KBM-7 (cell line): ENCODE measurements around the gene ZNF106.

ENCODE experiments used
- DNase-seq: peaks from one replicate; pipeline ENCODE4 v3.0.0-alpha.2; 2015
- in situ Hi-C: fragments of 300-500 bp; cut with MboI; formaldehyde crosslinking; loops from 2 replicates; pipeline ENCODE4 v1.14.3; 2020; ENCODE audit warnings: low sequenced_read_pairs, low pct_unique_long_range_greater_than_20kb, mixed read lengths

The ZNF106 gene

DNA sequence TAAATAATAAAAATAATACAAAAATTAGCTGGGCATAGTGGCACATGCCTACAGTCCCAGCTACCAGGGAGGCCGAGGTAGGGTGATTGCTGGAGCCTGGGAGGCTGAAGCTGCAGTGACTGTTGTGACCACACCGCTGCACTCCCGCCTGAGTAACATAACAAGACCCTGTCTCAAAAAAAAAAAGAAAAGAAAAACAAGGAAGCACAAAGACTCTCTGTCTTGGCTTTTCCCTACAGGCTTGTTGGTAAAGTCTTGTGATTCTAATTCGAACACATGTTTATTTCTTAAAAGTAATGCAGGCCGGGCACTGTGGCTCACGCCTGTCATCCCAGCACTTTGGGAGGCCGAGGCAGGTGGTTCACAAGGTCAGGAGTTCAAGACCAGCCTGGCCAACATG lies 71.6 kb downstream of the ZNF106 start:
- in situ Hi-C loops = no loop called here

DNA sequence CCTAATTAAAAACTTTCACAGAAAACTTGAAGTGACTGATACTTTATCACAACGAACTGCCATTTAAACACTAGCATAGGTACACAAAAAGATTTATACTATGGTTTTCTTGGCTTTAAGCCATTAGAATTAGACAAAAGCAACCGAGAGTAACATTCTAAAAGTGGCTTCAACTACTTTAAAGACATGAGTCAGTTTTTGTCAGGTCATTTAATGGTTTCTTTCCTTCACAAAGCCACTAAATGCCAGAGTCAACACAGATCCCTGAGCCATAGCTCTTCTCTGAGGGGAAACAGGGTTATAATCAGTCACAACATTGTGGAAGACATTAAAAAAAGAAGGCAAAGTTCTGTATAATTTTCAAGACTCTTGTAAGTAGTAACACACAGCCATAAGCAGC lies 77.0 kb downstream of the ZNF106 start:
- no peak for DNase-seq
- in situ Hi-C loops = no loop called here

More for the DNA sequence above, 71.6 kb downstream of the ZNF106 start:
- DNase-seq = no peak

DNA sequence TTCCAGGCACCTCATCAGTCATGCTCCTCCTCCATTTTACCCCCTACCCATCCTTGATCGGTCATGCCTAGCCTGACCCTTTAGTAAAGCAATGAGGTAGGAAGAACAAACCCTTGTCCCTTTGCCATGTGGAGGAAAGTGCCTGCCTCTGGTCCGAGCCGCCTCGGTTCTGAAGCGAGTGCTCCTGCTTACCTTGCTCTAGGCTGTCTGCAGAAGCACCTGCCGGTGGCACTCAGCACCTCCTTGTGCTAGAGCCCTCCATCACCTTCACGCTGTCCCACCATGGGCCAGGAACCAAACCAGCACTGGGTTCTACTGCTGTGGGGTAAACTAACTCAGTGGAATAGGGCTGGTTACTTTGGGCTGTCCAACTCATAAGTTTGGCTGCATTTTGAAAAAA lies 79.1 kb downstream of the ZNF106 start:
- no peak for DNase-seq
- in situ Hi-C loops = no loop called here

DNA sequence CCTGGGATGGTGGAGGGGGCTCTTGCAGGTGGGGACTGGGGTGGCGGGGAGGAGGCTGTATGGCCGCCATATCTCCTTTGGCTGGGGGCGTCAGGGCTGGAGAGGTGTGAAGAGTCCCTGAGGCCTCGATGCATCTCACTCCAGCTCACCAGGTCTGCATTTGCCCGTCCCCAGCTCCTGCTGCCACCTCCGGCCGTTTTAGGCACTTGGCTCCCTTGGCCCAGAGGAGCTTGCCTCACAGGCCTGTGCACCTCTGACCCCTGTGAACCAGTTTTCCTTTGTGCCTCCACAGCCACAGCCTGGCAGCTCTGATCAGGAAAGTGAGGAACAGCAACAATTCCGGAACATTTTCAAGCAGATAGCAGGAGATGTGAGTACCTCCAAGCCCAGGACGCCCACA lies 81.9 kb downstream of the ZNF106 start:
- DNase-seq = no peak

DNA sequence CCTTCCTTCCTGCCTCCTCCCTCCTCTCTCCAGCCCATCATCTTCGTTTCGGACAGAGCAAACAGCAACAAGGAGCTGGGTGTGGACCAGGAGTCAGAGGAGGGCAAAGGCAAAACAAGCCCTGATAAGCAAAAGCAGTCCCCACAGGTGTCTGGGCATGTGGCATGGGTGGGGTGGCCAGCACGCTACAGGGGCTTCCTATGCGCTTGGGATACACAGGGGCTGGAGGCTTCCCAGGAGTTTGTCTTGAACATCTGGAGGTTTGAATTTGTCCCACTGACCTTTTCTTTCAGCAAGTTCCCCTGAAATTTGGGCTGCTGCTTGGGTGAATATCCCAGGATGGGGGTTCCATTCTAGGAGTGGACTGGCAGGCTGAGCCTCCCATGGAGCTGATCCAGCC lies 82.8 kb downstream of the ZNF106 start:
- in situ Hi-C loops = no loop called here
- DNase-seq = no peak

More for the DNA sequence above, 81.9 kb downstream of the ZNF106 start:
- in situ Hi-C loops = no loop called here

DNA sequence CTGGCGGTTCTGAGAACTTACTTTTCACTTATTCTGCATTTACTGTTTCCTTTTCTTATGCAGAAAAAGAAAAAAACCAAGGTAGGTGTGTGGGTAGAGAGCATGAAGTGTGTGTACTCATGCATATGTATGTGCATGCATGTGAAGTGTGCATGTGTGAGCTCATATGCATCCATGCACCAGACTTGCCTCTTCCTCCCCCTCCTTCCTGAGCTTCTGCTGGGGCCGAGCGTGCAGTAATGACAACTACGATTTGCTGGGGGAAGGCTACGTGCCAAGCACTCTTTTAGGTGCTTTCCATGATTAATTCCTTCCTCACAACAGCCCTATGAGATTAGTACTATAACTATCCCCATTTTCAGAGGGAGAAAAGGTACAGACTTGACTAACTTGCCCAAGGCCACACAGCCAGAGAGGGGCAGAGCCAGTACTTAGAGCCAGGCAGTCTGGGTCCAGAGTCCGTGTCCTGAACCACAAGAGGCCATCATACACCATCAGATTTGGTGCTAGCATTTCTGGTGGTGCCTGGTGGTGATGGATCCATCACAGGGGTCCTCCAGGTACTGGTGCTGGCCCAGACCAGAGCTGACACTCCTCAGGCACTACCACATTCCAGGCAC lies 85.0 kb downstream of the ZNF106 start:
- DNase-seq = no peak
- in situ Hi-C loops = no loop called here

DNA sequence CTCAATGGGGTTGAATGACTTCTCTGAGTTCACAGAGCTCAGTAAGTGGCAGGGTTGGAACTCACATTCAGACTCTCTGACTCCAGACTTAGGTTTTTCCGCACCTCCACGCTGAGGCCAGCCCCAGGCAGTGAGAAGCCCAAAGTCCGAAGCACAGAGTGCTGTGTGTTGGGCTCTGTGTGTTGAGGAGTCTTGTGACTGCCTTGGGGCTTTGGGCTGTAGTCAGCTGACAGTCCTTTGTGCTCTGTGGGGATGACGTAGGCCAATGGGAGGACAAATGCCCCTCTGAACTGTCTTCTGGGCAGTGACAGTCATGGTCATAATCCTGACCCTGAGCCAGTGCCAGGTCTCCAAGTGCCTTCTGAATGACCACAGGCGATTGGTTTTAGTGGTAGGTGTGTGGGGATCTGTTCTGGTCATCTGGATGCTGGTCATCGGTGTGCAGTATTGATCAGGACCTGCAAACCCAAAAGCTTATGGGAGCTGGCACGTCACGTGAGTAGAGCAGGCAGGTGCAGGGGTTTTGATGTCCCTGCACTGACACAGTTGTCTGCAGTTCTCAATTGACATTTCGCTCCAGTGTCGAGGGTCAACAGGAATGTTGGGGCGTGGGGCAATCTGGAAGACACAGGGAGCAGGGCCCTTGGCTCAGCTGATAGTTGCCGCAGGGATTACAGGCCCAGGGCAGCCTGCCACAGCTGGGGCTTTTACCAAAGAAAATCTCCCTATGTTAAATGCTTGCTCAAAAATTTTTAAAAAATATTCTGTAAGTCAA lies 86.3 kb downstream of the ZNF106 start:
- no peak for DNase-seq

DNA sequence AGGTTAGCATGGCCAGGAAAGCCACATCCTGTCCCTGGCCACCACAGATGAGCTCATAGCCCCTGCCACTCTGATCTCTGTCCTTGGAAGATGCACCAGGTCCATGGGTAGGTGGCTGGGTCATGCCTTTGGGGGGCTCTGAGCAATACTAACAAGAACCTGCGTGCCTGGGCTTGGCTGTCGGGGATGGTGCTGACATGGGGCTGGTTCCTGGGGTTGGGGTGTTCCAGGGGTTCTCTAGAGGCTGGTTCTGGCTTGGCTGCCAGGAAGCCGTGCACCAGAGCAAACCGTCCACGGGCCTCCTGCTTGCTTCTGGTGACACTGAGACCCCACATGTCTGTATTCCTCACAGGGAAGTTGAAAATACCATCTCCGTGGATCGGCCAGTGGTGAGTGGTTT lies 87.6 kb downstream of the ZNF106 start:
- no peak for DNase-seq
- in situ Hi-C loops = no loop called here

More for the DNA sequence above, 86.3 kb downstream of the ZNF106 start:
- in situ Hi-C loops = no loop called here

DNA sequence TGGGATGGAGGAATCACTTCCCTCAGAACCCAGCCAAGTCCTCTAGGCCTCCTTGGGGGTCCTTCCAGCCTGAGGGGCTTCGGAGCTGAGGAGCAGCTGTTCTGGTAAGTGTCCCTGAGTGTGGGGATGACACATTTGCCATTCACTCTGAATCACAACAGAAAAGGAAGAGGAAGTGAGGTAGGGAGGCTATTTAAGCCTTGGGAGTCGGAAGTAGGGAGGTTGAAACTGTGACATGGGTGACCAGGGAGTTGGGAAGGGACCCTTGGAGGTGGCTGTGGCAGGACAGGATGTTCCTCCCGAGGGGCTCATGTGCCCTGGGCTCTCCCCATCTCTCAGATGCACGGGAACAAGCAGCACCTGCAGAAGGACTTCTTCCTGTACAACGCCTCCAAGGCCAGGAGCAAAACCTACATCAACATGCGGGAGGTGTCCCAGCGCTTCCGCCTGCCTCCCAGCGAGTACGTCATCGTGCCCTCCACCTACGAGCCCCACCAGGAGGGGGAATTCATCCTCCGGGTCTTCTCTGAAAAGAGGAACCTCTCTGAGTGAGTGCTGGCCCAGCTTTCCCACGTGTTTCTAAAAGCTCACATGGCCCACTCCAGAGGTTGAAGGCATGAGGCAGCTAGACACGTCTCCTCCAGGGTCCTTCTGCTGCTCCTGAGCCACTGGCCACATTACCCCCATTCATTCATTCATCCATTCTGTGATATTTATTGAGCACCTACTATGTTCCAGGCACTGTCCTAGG lies 88.3 kb downstream of the ZNF106 start:
- in situ Hi-C loops = no loop called here
- peak; percentile 43 for DNase-seq

DNA sequence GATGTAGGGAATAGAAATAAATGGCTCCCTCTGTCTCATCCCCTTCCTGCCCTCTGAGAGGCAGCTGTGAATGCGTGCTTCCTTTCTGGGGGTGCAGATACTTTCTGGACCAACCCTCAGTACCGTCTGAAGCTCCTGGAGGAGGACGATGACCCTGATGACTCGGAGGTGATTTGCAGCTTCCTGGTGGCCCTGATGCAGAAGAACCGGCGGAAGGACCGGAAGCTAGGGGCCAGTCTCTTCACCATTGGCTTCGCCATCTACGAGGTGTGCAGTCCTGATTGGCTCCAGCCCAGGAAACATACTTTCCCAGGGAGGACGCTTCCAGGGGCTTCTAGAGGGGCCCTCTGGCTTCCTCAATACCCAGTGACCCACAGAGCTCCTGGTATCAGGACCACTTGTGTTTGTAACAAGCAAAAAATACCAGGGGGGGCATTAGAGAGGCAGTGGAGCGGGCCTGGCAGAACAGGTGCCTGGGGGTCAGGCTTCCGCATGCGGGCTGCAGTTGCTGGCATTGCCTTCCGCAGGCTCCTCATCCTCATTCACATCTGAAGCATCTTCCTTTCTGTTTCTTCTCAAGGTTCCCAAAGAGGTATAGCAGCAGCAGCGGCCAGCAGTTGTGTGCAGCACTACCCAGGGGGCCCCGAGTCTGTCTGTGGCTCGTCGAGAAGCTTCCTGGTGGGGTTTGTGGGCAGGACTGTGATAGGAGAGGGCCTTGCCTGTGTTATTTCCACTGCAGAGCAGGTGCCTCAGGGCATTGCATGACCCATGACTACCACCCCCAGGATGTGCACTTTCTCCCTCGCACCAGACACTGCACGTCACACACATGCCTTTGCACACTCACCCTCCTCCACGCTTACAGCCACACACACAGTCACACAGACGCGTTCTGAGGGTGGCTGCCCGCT lies 89.1 kb downstream of the ZNF106 start:
- in situ Hi-C loops = no loop called here
- DNase-seq = no peak

DNA sequence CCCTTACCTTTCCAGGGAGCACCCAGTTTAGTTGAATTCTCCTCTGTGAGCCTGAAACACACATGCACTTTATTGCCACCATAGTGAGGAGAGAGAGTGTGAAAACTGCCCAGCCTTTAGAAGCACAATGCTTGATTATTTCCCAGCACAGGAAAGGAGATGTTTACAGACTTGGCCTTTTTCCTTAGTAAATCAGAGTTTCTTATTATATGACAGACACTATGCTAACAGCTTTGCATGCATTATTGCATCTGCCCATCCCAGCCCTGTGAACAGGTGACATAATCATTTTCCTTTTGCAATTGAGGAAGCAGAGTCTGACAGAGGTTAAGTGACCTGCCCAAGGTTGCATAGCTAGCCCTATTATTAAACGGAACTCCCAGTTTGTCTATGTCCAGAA lies 95.1 kb downstream of the ZNF106 start:
- DNase-seq = no peak
- in situ Hi-C loops = no loop called here

DNA sequence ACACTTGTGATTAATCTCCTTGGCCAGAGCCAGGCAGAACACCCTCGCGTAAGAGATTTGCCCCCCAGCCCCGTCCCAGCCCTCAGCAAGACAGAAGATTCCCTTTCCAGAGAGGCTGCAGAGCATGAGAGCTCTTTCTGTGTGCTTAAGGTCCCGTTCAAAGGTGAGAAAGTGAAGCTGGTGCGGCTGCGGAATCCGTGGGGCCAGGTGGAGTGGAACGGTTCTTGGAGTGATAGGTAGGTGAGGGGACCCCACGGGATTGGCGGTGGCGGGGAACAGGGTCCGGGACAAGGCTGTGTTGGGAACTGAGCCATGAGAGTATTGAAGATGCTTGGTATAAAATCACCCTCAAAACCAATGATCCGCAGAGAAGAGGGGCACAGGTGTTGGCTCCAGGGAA lies 96.8 kb downstream of the ZNF106 start:
- in situ Hi-C loops = no loop called here
- DNase-seq = no peak

DNA sequence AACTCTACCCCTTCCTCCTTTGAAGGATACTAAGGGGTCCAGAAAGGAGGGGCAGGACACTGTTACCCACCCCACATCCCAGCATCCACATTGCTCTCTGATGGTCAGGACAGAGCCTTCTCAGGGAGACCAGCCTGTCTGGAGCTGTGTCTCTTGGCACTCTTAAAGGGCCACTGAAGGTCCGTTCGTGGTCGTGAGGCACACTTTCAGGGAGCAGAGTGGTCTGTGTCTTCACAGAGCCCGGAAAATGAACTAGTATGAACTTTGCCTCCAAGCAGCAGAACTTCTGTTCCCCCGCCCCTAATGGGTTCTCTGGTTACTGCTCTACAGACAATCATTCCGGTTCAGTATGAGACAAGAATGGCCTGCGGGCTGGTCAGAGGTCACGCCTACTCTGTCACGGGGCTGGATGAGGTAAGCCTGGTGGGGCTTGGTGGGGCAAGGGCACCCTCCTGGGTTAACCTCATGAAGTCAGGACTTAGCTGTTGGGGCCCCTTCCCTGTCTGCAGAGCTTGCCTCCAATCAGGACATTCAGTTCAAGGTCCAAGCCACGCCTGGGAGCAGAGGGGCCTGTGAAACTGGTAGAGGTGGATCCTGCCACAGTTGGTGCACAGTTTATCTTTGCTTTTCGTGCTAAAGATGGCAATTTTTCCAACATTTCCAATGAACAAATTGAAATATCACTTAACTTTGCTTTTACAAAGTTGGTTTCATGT lies 98.5 kb downstream of the ZNF106 start:
- no peak for DNase-seq
- in situ Hi-C loops = no loop called here

DNA sequence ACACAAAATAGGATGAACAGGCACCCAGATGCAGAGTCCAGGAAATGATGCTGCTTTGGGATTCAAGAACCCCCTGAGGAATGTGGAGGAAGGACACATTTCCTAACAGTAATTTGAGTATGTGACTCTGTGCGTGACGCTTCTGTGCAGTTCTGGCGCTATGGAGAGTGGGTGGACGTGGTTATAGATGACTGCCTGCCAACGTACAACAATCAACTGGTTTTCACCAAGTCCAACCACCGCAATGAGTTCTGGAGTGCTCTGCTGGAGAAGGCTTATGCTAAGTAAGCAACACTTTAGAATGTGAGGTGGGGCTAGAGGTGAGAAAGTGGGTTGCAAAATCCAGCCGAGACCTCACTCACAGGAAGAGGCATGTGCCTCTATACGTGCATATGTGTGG lies 103.3 kb downstream of the ZNF106 start:
- in situ Hi-C loops = no loop called here
- DNase-seq = no peak

DNA sequence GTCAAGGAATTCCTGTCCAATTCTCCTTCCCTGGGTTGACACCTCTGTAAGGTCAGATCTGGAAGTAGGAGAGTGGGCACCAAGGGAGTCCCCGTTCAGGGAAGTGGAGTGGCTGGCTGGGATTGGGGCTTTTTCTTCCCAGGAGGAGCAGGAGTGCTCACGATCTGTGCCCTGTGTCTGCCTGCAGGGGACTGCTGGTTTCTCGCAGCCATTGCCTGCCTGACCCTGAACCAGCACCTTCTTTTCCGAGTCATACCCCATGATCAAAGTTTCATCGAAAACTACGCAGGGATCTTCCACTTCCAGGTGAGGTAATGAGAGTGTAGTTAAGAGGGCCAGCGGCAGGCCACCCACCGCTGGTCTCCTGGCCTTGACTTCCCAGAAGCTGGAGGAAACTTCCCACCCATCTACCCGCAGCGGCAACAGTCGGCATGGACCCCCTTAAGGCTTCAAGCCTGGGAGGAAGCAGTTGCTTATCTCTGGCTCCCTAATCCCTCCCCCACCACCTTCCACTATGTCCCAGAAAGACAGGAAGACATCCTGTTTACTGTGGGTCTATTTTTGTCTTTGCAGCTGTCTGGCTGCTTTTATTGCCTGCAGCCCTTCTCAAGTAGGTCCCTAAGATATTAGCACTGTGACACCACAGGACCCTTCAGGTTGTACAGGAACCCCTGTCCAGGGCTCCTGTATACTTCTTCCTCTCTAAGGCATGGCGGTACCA lies 104.8 kb downstream of the ZNF106 start:
- peak; percentile 51 for DNase-seq
- in situ Hi-C loops = no loop called here

DNA sequence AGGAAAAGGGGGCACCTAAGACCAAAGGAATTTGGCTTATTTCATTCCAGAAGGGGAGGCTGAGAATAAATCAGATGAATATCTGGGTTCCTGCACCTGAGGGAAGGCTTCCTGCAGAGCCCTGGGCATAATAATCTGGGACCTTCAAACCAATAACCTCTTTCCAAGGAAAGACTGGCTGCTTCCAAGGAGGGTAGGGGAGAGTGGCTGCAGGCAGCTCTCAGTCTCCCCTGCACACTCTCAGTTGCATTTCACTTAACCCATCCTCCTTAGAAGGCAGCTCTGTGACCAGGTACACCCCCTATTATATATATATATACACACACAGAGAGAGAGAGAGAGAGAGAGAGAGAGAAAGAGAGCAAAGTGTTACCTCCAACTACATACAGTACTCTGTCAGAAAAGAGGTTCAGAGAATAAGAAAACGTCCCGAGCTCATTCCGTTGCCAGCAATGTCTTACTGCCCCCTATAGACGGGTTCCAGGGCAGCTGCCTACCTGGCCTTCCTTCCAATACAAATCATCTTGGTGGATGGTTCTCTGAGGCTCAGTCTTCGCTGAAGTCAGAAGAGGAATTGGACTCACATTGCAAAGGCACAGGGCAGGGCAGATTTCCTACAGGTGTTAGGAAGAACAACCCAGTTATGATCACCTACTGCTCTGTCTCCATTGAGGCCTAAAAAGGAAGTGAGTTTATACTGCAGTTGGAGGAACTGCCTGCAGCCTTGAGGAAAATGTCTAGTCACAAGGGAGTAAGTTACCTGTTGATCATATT lies 105.5 kb downstream of the ZNF106 start:
- in situ Hi-C loops = no loop called here
- DNase-seq = peak; percentile 84

DNA sequence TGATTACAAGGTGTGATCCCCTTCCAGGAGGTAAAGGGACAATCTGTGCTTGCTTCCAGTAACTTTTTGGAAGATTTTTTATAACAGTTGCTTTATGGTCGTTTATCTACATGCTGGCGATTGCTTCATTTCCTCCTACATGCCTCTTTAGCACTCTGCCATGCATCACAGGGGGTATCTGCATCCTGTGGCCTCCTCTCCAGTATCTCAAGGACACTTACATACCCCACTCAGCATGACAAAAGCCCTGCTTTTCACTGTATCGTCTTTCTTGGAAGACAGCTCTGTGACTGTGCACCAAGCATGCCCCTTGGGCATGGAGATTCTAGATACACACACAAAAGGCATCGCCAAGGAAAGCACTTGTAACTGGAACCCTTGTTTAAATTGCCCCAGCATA lies 106.3 kb downstream of the ZNF106 start:
- in situ Hi-C loops = no loop called here
- DNase-seq = no peak
